Measurements from ENCODE around the gene HPS6. TPM values are rescaled to one million over a fixed set of nuclear protein-coding genes. Genes with fewer than 3 reads are reported as not detected.

Gene HPS6
- total RNA-seq, 5 donors from 2014 or later (not counting 1 experiment from before 2014, with no cell fraction given): 12.5 to 33.4 (median 26.7) TPM

DNA sequence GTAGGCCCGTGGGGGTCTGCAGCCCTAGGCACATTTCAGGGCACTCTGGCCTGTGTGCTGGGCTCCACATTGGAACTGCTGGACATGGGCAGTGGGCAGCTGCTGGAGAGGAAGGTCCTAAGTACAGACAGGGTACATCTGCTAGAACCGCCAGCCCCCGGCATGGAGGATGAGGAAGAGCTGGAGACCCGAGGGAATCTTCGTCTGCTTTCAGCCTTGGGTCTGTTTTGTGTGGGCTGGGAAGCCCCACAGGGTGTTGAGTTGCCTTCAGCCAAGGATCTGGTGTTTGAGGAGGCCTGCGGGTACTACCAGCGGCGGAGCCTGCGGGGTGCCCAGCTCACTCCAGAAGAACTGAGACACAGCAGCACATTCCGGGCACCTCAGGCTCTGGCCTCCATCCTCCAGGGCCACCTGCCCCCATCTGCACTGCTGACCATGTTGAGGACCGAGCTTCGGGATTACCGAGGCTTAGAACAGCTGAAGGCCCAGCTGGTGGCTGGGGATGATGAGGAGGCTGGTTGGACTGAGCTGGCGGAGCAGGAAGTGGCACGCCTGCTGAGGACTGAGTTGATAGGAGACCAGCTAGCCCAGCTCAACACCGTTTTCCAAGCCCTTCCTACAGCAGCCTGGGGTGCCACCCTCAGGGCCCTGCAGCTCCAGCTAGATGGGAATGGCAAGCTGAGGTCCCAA lies 1.4 kb downstream of the HPS6 start:
- Histone ChIP-seq H3K27me3 (replicated peaks in 1 of 2; ENCODE audit: control insufficient read depth in 2 of 2, extremely low read depth in 1 of 2, insufficient read depth in 2 of 2, low read length in 1 of 2) (no peaks in the 10 kb centered on the region), H3K9me3 (no peaks in the 10 kb centered on the region), H3K27ac (ENCODE audit: low read length) (peak overlapping the region; percentile 61), H3K4me3 (ENCODE audit: control insufficient read depth in 1 of 2, extremely low read depth in 1 of 2, low read length in 1 of 2) (peak overlapping the region; percentile 55 to 86), H3K36me3 (ENCODE audit: control insufficient read depth in 2 of 2, extremely low read depth in 1 of 2, insufficient read depth in 1 of 2, low read length in 1 of 2) (peaks cover 2 to 20% of the 10 kb centered on the region in 2 donors), H3K4me1 (ENCODE audit: control insufficient read depth in 1 of 2, extremely low read depth in 1 of 2, insufficient read depth in 2 of 2, low read length in 2 of 2) (peaks cover 4 to 34% of the 10 kb centered on the region in 2 experiments)
- WGBS (ENCODE audit: insufficient coverage): 90% methylated on average over 8 of the region's 16 CpGs
- no peak for DNase-seq
- no peak for ATAC-seq (replicated peaks in 1 of 4)
- H3K36me3 Mint-ChIP-seq: peaks cover 3% of the 10 kb centered on the region
- H3K4me1 Mint-ChIP-seq: peaks cover 32 to 40% (median 37%) of the 10 kb centered on the region in 3 donors
- H3K27me3 Mint-ChIP-seq: no peaks in the 10 kb centered on the region
- peak overlapping the region; percentile 80 to 88 (median 85) for H3K4me3 Mint-ChIP-seq
- ChIA-PET POLR2A (interaction anchor here in 1 of 2 donors (0.6 to 1.2 kb wide), 3 partner anchors 14 to 250 kb away, joined by 4 to 10 read pairs (median 9); no protein-coding TSS in a partner anchor), CTCF (no interaction called here)
- H3K9me3 Mint-ChIP-seq: no peaks in the 10 kb centered on the region
- peak overlapping the region; percentile 84 to 89 for H3K27ac Mint-ChIP-seq

DNA sequence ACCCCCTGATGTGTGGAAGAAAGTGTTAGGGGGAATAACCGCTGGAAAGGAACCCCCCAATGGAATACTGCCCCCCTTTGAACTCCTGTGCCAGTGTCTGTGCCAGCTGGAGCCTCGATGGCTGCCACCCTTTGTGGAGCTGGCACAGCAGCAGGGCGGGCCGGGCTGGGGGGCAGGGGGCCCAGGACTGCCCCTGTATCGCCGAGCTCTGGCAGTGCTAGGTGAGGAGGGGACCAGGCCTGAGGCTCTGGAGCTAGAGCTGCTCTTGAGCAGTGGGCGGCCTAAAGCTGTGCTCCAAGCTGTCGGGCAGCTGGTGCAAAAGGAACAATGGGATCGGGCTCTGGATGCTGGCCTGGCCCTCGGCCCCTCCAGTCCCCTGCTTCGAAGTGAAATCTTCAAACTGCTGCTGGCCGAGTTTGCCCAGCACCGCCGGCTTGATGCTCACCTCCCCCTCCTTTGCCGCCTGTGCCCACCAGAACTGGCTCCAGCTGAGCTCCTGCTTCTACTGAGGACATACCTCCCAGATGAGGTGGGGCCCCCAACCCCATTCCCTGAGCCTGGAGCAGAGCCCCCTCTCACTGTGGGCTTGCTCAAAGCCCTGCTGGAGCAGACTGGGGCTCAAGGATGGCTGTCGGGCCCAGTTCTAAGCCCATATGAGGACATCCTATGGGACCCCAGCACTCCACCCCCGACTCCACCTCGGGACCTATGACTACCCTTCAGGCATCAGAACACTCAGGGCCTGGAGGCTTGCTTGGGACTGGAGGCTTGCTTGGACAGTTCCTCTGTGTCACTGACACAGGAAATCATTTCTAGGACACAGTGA lies 2.2 kb downstream of the HPS6 start:
- Mint-ChIP-seq H3K36me3 (peaks cover 3% of the 10 kb centered on the region), H3K27me3 (no peaks in the 10 kb centered on the region), H3K4me1 (peaks cover 32 to 42% (median 37%) of the 10 kb centered on the region in 3 donors), H3K4me3 (peak overlapping the region; percentile 53 to 88 (median 80)), H3K9me3 (no peaks in the 10 kb centered on the region), H3K27ac (peak overlapping the region in 1 of 2 donors; percentile 59)
- Histone ChIP-seq H3K9me3 (no peaks in the 10 kb centered on the region), H3K36me3 (ENCODE audit: control insufficient read depth in 2 of 2, extremely low read depth in 1 of 2, insufficient read depth in 1 of 2, low read length in 1 of 2) (peaks cover 2 to 20% of the 10 kb centered on the region in 2 donors), H3K4me1 (ENCODE audit: control insufficient read depth in 1 of 2, extremely low read depth in 1 of 2, insufficient read depth in 2 of 2, low read length in 2 of 2) (peaks cover 4 to 34% of the 10 kb centered on the region in 2 experiments), H3K27ac (ENCODE audit: low read length) (no peak overlapping the region), H3K4me3 (ENCODE audit: control insufficient read depth in 1 of 2, extremely low read depth in 1 of 2, low read length in 1 of 2) (no peak overlapping the region), H3K27me3 (replicated peaks in 1 of 2; ENCODE audit: control insufficient read depth in 2 of 2, extremely low read depth in 1 of 2, insufficient read depth in 2 of 2, low read length in 1 of 2) (no peaks in the 10 kb centered on the region)
- 99% methylated on average over 12 of the region's 18 CpGs for WGBS (ENCODE audit: insufficient coverage)
- ChIA-PET POLR2A (interaction anchor here in 1 of 2 donors (1.2 kb wide), 1 partner anchor 15 kb away, joined by 9 read pairs; no protein-coding TSS in a partner anchor), CTCF (interaction anchor here in 1 of 2 donors (0.8 kb wide), 1 partner anchor 169 kb away, joined by 3 read pairs; no protein-coding TSS in a partner anchor)
- no peak for ATAC-seq (replicated peaks in 1 of 4)
- DNase-seq: no peak

DNA sequence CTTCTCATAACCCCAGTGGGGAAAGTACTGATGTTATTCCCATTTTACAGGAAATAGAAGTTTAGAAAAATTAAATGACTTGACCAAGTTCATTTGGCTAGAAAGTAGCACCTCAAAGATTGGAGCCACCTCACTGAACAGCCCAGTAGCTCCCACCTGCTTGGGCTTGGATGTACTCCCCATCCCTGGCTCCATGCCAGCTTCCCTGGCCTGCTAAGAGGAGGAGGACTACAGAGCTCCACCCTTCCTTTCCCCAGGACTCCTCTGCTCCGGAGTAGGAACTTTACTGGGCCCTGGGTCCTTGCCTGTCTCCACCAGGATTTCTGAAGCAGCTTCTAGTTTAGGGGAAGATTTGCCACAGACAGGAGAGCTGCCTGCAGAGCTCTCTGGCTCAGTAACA lies 3.1 kb downstream of the HPS6 start:
- Mint-ChIP-seq H3K27ac (peak overlapping the region in 1 of 2 donors; percentile 31), H3K4me3 (no peak overlapping the region), H3K27me3 (no peaks in the 10 kb centered on the region), H3K4me1 (peaks cover 38 to 40% (median 39%) of the 10 kb centered on the region in 3 donors), H3K9me3 (no peaks in the 10 kb centered on the region), H3K36me3 (peaks cover 3% of the 10 kb centered on the region)
- CTCF ChIA-PET: interaction anchor here in 1 of 2 donors (0.8 kb wide), 1 partner anchor 170 kb away, joined by 3 read pairs; no protein-coding TSS in a partner anchor
- POLR2A ChIA-PET: interaction anchor here in 1 of 2 donors (0.6 kb wide), 1 partner anchor 10 kb away, joined by 3 read pairs; no protein-coding TSS in a partner anchor
- no peak for ATAC-seq (replicated peaks in 1 of 4)
- 100% methylated on average over 1 of the region's 1 CpG for WGBS (ENCODE audit: insufficient coverage)
- Histone ChIP-seq H3K36me3 (ENCODE audit: control insufficient read depth in 2 of 2, extremely low read depth in 1 of 2, insufficient read depth in 1 of 2, low read length in 1 of 2) (peaks cover 2 to 20% of the 10 kb centered on the region in 2 donors), H3K9me3 (no peaks in the 10 kb centered on the region), H3K27me3 (replicated peaks in 1 of 2; ENCODE audit: control insufficient read depth in 2 of 2, extremely low read depth in 1 of 2, insufficient read depth in 2 of 2, low read length in 1 of 2) (no peaks in the 10 kb centered on the region), H3K4me3 (ENCODE audit: control insufficient read depth in 1 of 2, extremely low read depth in 1 of 2, low read length in 1 of 2) (no peak overlapping the region), H3K27ac (ENCODE audit: low read length) (no peak overlapping the region), H3K4me1 (ENCODE audit: control insufficient read depth in 1 of 2, extremely low read depth in 1 of 2, insufficient read depth in 2 of 2, low read length in 2 of 2) (peaks cover 4 to 34% of the 10 kb centered on the region in 2 experiments)
- no peak for DNase-seq

DNA sequence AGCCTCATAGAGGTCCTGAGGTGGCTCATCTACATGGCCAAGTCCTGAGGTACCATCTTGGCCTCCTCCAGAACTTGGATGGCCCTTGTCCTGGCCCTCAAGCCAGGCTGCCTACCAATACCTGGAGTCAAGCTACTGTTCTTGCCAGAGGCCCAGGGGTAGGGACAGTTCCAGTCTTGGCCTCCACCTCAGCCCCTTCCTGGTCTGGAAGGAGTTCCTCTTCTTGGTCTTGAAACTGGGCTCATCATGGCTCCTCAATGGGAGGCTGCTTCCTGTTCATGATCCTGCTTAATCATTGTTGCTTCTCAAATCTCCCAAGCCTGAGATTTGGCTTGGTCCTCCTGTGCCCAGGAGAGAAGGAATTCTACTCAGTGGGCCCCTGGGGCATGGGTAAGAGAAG lies 3.9 kb downstream of the HPS6 start:
- Histone ChIP-seq H3K4me3 (ENCODE audit: control insufficient read depth in 1 of 2, extremely low read depth in 1 of 2, low read length in 1 of 2) (no peak overlapping the region), H3K27ac (ENCODE audit: low read length) (no peak overlapping the region), H3K9me3 (no peaks in the 10 kb centered on the region), H3K36me3 (ENCODE audit: control insufficient read depth in 2 of 2, extremely low read depth in 1 of 2, insufficient read depth in 1 of 2, low read length in 1 of 2) (peaks cover 2 to 20% of the 10 kb centered on the region in 2 donors), H3K4me1 (ENCODE audit: control insufficient read depth in 1 of 2, extremely low read depth in 1 of 2, insufficient read depth in 2 of 2, low read length in 2 of 2) (peaks cover 4 to 34% of the 10 kb centered on the region in 2 experiments), H3K27me3 (replicated peaks in 1 of 2; ENCODE audit: control insufficient read depth in 2 of 2, extremely low read depth in 1 of 2, insufficient read depth in 2 of 2, low read length in 1 of 2) (no peaks in the 10 kb centered on the region)
- POLR2A ChIA-PET: interaction anchor here in 1 of 2 donors (0.6 kb wide), 2 partner anchors 9 to 44 kb away, joined by 3 to 12 read pairs; no protein-coding TSS in a partner anchor
- H3K36me3 Mint-ChIP-seq: peaks cover 3% of the 10 kb centered on the region
- no peaks in the 10 kb centered on the region for H3K9me3 Mint-ChIP-seq
- CTCF ChIA-PET: no interaction called here
- H3K27ac Mint-ChIP-seq: peak overlapping the region; percentile 36 to 45
- no peaks in the 10 kb centered on the region for H3K27me3 Mint-ChIP-seq
- no peak overlapping the region for H3K4me3 Mint-ChIP-seq
- H3K4me1 Mint-ChIP-seq: peaks cover 34 to 38% (median 37%) of the 10 kb centered on the region in 3 donors
- ATAC-seq (replicated peaks in 1 of 4) (no peak), DNase-seq (no peak)

DNA sequence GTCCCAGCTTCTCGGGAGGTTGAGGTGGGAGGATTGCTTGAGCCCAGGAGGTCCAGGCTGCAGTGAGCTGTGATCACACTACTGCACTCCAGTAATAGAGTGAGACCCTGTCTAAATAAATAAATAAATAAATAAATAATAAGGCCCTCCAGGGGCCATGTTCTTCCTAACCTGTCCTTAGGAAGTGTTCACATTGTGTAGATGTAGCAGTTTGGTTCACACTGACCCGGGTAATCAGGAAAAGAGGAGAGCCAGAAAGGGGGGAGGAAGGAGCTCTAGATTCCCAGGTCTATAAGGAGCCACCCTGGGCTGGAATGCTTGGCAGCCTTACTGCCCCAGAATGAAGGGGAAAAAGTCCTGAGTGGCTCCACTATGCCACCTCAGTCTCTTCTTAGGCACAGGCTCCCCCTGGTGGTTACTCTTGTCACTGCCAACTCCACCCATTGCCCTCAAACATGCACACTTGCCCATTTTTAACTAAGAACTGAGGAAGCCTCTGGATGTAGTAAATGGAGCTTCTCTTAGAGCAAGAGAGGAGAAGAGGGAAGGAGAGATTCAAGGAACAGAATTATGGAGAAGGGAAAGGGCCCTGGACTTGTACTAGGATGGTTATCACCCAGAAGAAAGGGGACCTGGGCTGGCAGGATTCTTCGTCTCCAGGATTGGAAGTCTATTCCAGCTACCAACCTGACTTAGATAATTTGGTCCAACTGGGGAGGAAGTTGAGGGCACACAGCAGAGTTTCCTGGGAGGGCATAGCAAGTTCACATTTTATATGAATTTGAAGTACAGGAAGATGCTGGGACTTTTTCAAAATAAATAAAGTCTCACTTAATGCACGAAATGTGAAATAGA lies 7.8 kb downstream of the HPS6 start:
- no peaks in the 10 kb centered on the region for H3K9me3 ChIP-seq
- ChIA-PET POLR2A (interaction anchor here in 1 of 2 donors (0.6 kb wide), 1 partner anchor 12 kb away, joined by 7 read pairs; no protein-coding TSS in a partner anchor), CTCF (interaction anchor here (0.5 to 3.7 kb wide), 18 partner anchors 13 to 495 kb away, joined by 3 to 16 read pairs (median 4); no protein-coding TSS in a partner anchor)
- H3K4me3 Mint-ChIP-seq: no peak overlapping the region
- no peaks in the 10 kb centered on the region for H3K27me3 ChIP-seq (replicated peaks in 1 of 2; ENCODE audit: control insufficient read depth in 2 of 2, extremely low read depth in 1 of 2, insufficient read depth in 2 of 2, low read length in 1 of 2)
- H3K4me3 ChIP-seq (ENCODE audit: control insufficient read depth in 1 of 2, extremely low read depth in 1 of 2, low read length in 1 of 2): no peak overlapping the region
- DNase-seq: peak; percentile 43 to 88 (median 74)
- 56% methylated on average over 1 of the region's 4 CpGs for WGBS (ENCODE audit: insufficient coverage)
- H3K36me3 Mint-ChIP-seq: peaks cover 3% of the 10 kb centered on the region
- H3K4me1 ChIP-seq (ENCODE audit: control insufficient read depth in 1 of 2, extremely low read depth in 1 of 2, insufficient read depth in 2 of 2, low read length in 2 of 2): peaks cover 0 to 4% of the 10 kb centered on the region in 2 experiments
- H3K4me1 Mint-ChIP-seq: peaks cover 12 to 14% (median 14%) of the 10 kb centered on the region in 3 donors
- no peak overlapping the region for H3K27ac ChIP-seq (ENCODE audit: low read length)
- H3K36me3 ChIP-seq (ENCODE audit: control insufficient read depth in 2 of 2, extremely low read depth in 1 of 2, insufficient read depth in 1 of 2, low read length in 1 of 2): peaks cover 2 to 7% of the 10 kb centered on the region in 2 donors
- H3K27ac Mint-ChIP-seq: no peak overlapping the region
- H3K27me3 Mint-ChIP-seq: no peaks in the 10 kb centered on the region
- H3K9me3 Mint-ChIP-seq: no peaks in the 10 kb centered on the region
- peak; percentile 86 to 96 (median 91) for ATAC-seq (replicated peaks in 1 of 4)
